GM18868 (cell line): ENCODE data around the gene RRAGA.
"Not testable (repeated sequence)": the region's sequence is repeated elsewhere in the genome, so short reads cannot be mapped to it uniquely, and the experiment has no call there.

Source experiments
- ATAC-seq: cut with Tn5 transposase; IDR thresholded peaks from one replicate; pipeline ENCODE4 v1.9.1; 2021; ENCODE audit warnings: mild to moderate bottlenecking, moderate library complexity; ENCODE audit not compliant: unreplicated experiment

RRAGA gene

GRCh38 chr9:19048966-19049916, at the start of gene RRAGA:
Gene RRAGA (plus strand): TSS chr9:19049427. CDS start chr9:19049660, 233 bp downstream.
- ATAC-seq: peak; percentile 88

- ATAC-seq: no peak
Measured at GRCh38 chr9:19000133-19000532, 49.1 kb upstream of the RRAGA start.

- ATAC-seq: no peak
Measured at GRCh38 chr9:19009391-19009965, 39.7 kb upstream of the RRAGA start.

- ATAC-seq: no peak
Measured at GRCh38 chr9:19018201-19018600, 31.0 kb upstream of the RRAGA start.

GRCh38 chr9:19020886-19021455, 28.3 kb upstream of the RRAGA start:
- no peak for ATAC-seq

GRCh38 chr9:19021649-19022048, 27.6 kb upstream of the RRAGA start:
- not testable (repeated sequence) for ATAC-seq

- ATAC-seq: no peak
Measured at GRCh38 chr9:19022206-19022605, 27.0 kb upstream of the RRAGA start.

- no peak for ATAC-seq
Measured at GRCh38 chr9:19023078-19023477, 26.1 kb upstream of the RRAGA start.

GRCh38 chr9:19026375-19026774, 22.9 kb upstream of the RRAGA start:
- ATAC-seq: no peak

GRCh38 chr9:19027825-19028224, 21.4 kb upstream of the RRAGA start:
- ATAC-seq: no peak

- ATAC-seq: peak; percentile 62
Measured at GRCh38 chr9:19028835-19029451, 20.3 kb upstream of the RRAGA start.

- ATAC-seq: peak; percentile 86
Measured at GRCh38 chr9:19030899-19031298, 18.3 kb upstream of the RRAGA start.

GRCh38 chr9:19032406-19032805, 16.8 kb upstream of the RRAGA start:
- ATAC-seq: no peak

- no peak for ATAC-seq
Measured at GRCh38 chr9:19033015-19033414, 16.2 kb upstream of the RRAGA start, which contains the start of gene SAXO1. Gene SAXO1 (minus strand): TSS chr9:19033209. CDS start chr9:19032908, 301 bp downstream.

- ATAC-seq: no peak
Measured at GRCh38 chr9:19036611-19037010, 12.6 kb upstream of the RRAGA start.

- no peak for ATAC-seq
Measured at GRCh38 chr9:19049917-19050636, 850 bp downstream of the RRAGA start.

- ATAC-seq: no peak
Measured at GRCh38 chr9:19050637-19051591, 1.7 kb downstream of the RRAGA start.

GRCh38 chr9:19057033-19057432, 7.8 kb downstream of the RRAGA start:
- no peak for ATAC-seq

GRCh38 chr9:19074229-19074628, 25.0 kb downstream of the RRAGA start:
- no peak for ATAC-seq

- ATAC-seq: no peak
Measured at GRCh38 chr9:19074836-19075235, 25.6 kb downstream of the RRAGA start.
